HepG2 (cell line): Measurements from ENCODE around the gene FNDC3B. TPM values are rescaled to one million over a fixed set of nuclear protein-coding genes. Genes with fewer than 3 reads are reported as not detected.
A peak's percentile ranks its signal among the peaks of the same experiment; 100 is the strongest.

Experiments
- AHR ChIP-seq: IDR thresholded peaks from 2 replicates; pipeline ENCODE4 v1.6.1; 2018; ENCODE audit warnings: missing genetic modification reagents, missing compliant biosample characterization
- E2F5 ChIP-seq: sonication (generic); formaldehyde crosslinking; conservative IDR thresholded peaks from 2 replicates; pipeline ENCODE4 v1.4.0; 2020; ENCODE audit warnings: missing genetic modification reagents
- EHMT2 ChIP-seq: fragments of 200-600 bp; sonication (generic); IDR thresholded peaks from 2 replicates; pipeline ENCODE4 v1.7.0; 2017; ENCODE audit warnings: antibody characterized with exemption, low read depth, low read length, borderline replicate concordance
- ELK4 ChIP-seq: sonication (generic); formaldehyde crosslinking; IDR thresholded peaks from 2 replicates; pipeline ENCODE4 v1.9.0; 2021; ENCODE audit warnings: missing genetic modification reagents, borderline replicate concordance
- HOXA9 ChIP-seq: sonication (generic); formaldehyde crosslinking; IDR thresholded peaks from 2 replicates; pipeline ENCODE4 v1.8.1; 2022; ENCODE audit warnings: missing genetic modification reagents, mild to moderate bottlenecking, moderate library complexity, borderline replicate concordance
- MBD4 ChIP-seq: IDR thresholded peaks from 2 replicates; pipeline ENCODE4 v1.6.1; 2012; ENCODE audit warnings: low read length, inconsistent platforms, borderline replicate concordance
- NCOA2 ChIP-seq: sonication (generic); formaldehyde crosslinking; IDR thresholded peaks from 2 replicates; pipeline ENCODE4 v1.8.0; 2022; ENCODE audit warnings: inconsistent platforms
- SIN3B ChIP-seq: fragments of 150-350 bp; IDR thresholded peaks from 2 replicates; pipeline ENCODE4 v1.6.1; 2014; ENCODE audit warnings: low read length
- SSRP1 ChIP-seq: IDR thresholded peaks from 2 replicates; pipeline ENCODE4 v1.6.1; 2016; ENCODE audit warnings: control low read depth
- TBX2 ChIP-seq: sonication (generic); formaldehyde crosslinking; IDR thresholded peaks from 2 replicates; pipeline ENCODE4 v1.5.0; 2020; ENCODE audit warnings: missing genetic modification reagents, mild to moderate bottlenecking, borderline replicate concordance
- TEF ChIP-seq: sonication (generic); formaldehyde crosslinking; IDR thresholded peaks from 2 replicates; pipeline ENCODE4 v1.5.0; 2020; ENCODE audit warnings: missing genetic modification reagents
- TMF1 ChIP-seq: sonication (generic); formaldehyde crosslinking; IDR thresholded peaks from 2 replicates; pipeline ENCODE4 v1.8.1; 2022; ENCODE audit warnings: low read depth, missing genetic modification reagents
- ZBTB2 ChIP-seq: sonication (generic); formaldehyde crosslinking; IDR thresholded peaks from 2 replicates; pipeline ENCODE4 v1.8.0; 2022; ENCODE audit warnings: low read depth, missing genetic modification reagents
- ZNF17 ChIP-seq: sonication (generic); formaldehyde crosslinking; IDR thresholded peaks from 2 replicates; pipeline ENCODE4 v1.5.0; 2020; ENCODE audit warnings: mild to moderate bottlenecking, missing genetic modification reagents
- ZNF232 ChIP-seq: sonication (generic); formaldehyde crosslinking; IDR thresholded peaks from 2 replicates; pipeline ENCODE4 v1.4.0; 2020; ENCODE audit warnings: missing genetic modification reagents, borderline replicate concordance
- ZNF276 ChIP-seq: sonication (generic); formaldehyde crosslinking; IDR thresholded peaks from 2 replicates; pipeline ENCODE4 v1.4.0; 2020; ENCODE audit warnings: mild to moderate bottlenecking, low read depth, missing genetic modification reagents
- ZNF326 ChIP-seq: sonication (generic); formaldehyde crosslinking; IDR thresholded peaks from 2 replicates; pipeline ENCODE4 v1.4.0; 2020; ENCODE audit warnings: missing genetic modification reagents, borderline replicate concordance
- ZNF782 ChIP-seq: sonication (generic); formaldehyde crosslinking; IDR thresholded peaks from 2 replicates; pipeline ENCODE4 v1.4.0; 2020; ENCODE audit warnings: missing genetic modification reagents, mild to moderate bottlenecking, borderline replicate concordance
- ZXDC ChIP-seq: sonication (generic); formaldehyde crosslinking; IDR thresholded peaks from 2 replicates; pipeline ENCODE4 v1.5.0; 2020; ENCODE audit warnings: mild to moderate bottlenecking, missing genetic modification reagents
- polyA plus RNA-seq, 8 experiments: library from polyadenylated mRNA; depleted of rRNA in 3 of 8; stranded (reverse) in 7 of 8; unstranded in 1 of 8; fragments of >200 nt; fragmentation: Illumina TruSeq in 4 of 8; extraction: Trizol in 4 of 8; gene quantifications; 2 replicates each; pipeline versions ENCODE4 v1.2.1 to v1.2.3, GENCODE V29; 2011 to 2016; ENCODE audit warnings: low read depth in 4 of 8, missing spikeins in 1 of 8, mixed read lengths in 1 of 8; ENCODE audit not compliant: insufficient read depth in 1 of 8
- total RNA-seq, 5 experiments: library from RNA; depleted of rRNA; stranded (reverse); fragments of >200 nt; fragmentation: Illumina TruSeq; extraction: Trizol; gene quantifications; 2 replicates each; pipeline ENCODE4 v1.2.3, GENCODE V29; 2016; ENCODE audit warnings: low read depth in 1 of 5
- TF ChIP-seq, protein P1 (sequence below): fragments of 450-650 bp; IDR thresholded peaks from 2 replicates; pipeline ENCODE4 v1.6.1; 2017

FNDC3B gene
- total and polyA plus RNA-seq, 2 of the 13 experiments (the other 11 are each of a cell fraction or from before 2014, with no cell fraction given), result 74.8 to 103 TPM

DNA sequence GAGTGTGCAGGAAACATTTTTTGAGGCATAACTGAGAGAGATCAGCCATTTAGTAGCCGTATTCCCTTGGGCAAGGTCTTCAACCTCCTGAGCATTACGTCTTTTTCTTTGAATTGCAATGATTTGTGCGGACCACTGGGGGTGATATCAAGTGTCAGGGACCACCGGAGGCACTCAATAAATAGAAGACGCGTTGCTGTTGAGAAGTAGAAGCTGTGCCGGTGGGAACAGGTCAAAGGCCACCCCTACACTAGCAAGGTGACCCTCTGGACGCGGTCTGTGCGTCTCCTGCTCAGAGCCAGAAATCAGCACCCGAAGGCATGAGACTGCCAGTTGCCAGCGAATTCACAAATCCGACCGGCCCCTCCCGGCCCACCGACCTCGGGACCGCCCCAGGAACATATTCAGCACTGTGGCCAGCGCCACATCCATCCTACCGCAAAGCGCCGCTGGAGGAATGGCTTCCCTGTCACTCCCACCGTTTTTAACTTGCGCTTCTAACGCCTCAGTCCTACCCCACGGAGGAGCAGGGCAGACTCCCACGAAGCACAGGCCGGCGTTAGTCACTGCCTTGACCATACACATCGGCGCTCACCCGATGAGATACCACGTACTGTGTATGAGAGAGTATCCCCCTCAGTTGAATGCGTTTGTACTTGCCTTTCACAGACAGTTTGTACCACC, 410.2 kb downstream of the FNDC3B start (continued):
- TF ChIP-seq, protein P1, sequence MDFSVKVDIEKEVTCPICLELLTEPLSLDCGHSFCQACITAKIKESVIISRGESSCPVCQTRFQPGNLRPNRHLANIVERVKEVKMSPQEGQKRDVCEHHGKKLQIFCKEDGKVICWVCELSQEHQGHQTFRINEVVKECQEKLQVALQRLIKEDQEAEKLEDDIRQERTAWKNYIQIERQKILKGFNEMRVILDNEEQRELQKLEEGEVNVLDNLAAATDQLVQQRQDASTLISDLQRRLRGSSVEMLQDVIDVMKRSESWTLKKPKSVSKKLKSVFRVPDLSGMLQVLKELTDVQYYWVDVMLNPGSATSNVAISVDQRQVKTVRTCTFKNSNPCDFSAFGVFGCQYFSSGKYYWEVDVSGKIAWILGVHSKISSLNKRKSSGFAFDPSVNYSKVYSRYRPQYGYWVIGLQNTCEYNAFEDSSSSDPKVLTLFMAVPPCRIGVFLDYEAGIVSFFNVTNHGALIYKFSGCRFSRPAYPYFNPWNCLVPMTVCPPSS, result no peak
- TF ChIP-seq HOXA9 (no peak), ZNF17 (CRISPR knock-in tag) (no peak), ZNF782 (CRISPR knock-in tag) (no peak), EHMT2 (peak; percentile 91), ZBTB2 (CRISPR knock-in tag) (no peak), TMF1 (CRISPR knock-in tag) (no peak), TBX2 (CRISPR knock-in tag) (peak; percentile 37; the same call in 1 of the 2 replicates), ZNF276 (no peak), E2F5 (no peak), SIN3B (no peak), AHR (CRISPR knock-in tag) (no peak), MBD4 (no peak), SSRP1 (CRISPR knock-in tag) (no peak), ELK4 (CRISPR knock-in tag) (no peak), ZXDC (no peak), ZNF232 (CRISPR knock-in tag) (peak; percentile 32; the same call in 1 of the 2 replicates), NCOA2 (CRISPR knock-in tag) (no peak), TEF (no peak), ZNF326 (CRISPR knock-in tag) (no peak)
